H9 (cell line): ENCODE results near the gene CCDC27. TPM values are rescaled to one million over a fixed set of nuclear protein-coding genes. Genes with fewer than 3 reads are reported as not detected.

Experiments
- DNase-seq: peaks from one replicate; pipeline ENCODE4 v3.0.0-alpha.2; 2017
- H2AFZ ChIP-seq: one replicate; pipeline ENCODE4 v1.6.1; 2013; ENCODE audit warnings: mild to moderate bottlenecking, low read length, control low read depth, moderate library complexity
- H2AK5ac ChIP-seq: 2 replicates; pipeline ENCODE4 v1.6.1; 2013; ENCODE audit warnings: low read length, control low read depth, mixed read lengths; ENCODE audit not compliant: insufficient read length
- H2BK120ac ChIP-seq: one replicate; pipeline ENCODE4 v1.6.1; 2013; ENCODE audit warnings: low read depth, mild to moderate bottlenecking, low read length, control low read depth, inconsistent platforms; ENCODE audit not compliant: poor library complexity, severe bottlenecking
- H2BK12ac ChIP-seq: 2 replicates; pipeline ENCODE4 v1.6.1; 2013; ENCODE audit warnings: low read length, control low read depth, mixed read lengths, low read depth; ENCODE audit not compliant: insufficient read length
- H2BK15ac ChIP-seq: 2 replicates; pipeline ENCODE4 v1.6.1; 2013; ENCODE audit warnings: low read depth, low read length, control low read depth
- H2BK20ac ChIP-seq: one replicate; pipeline ENCODE4 v1.6.1; 2013; ENCODE audit warnings: low read depth, mild to moderate bottlenecking, low read length, control low read depth, inconsistent platforms; ENCODE audit not compliant: poor library complexity, severe bottlenecking
- H2BK5ac ChIP-seq: 2 replicates; pipeline ENCODE4 v1.6.1; 2013; ENCODE audit warnings: low read length, control low read depth, mixed read lengths; ENCODE audit not compliant: insufficient read length
- H3K14ac ChIP-seq: 2 replicates; pipeline ENCODE4 v1.6.1; 2013; ENCODE audit warnings: low read length, control low read depth; ENCODE audit not compliant: insufficient read depth
- H3K18ac ChIP-seq: 2 replicates; pipeline ENCODE4 v1.6.1; 2013; ENCODE audit warnings: low read depth, mild to moderate bottlenecking, mixed read lengths, low read length, control low read depth; ENCODE audit not compliant: insufficient read length
- H3K23ac ChIP-seq: 2 replicates; pipeline ENCODE4 v1.6.1; 2013; ENCODE audit warnings: low read length, control low read depth, mixed read lengths, low read depth; ENCODE audit not compliant: insufficient read length
- H3K23me2 ChIP-seq: 2 replicates; pipeline ENCODE4 v1.6.1; 2013; ENCODE audit warnings: low read depth, mild to moderate bottlenecking, mixed read lengths, low read length, control low read depth; ENCODE audit not compliant: insufficient read length, poor library complexity, severe bottlenecking
- H3K27ac ChIP-seq: 2 replicates; pipeline ENCODE4 v1.5.1; 2013; ENCODE audit warnings: low read length, control low read depth, mixed read lengths, low read depth; ENCODE audit not compliant: insufficient read length
- H3K27me3 ChIP-seq: 2 replicates; pipeline ENCODE4 v1.6.1; 2013; ENCODE audit warnings: low read length, control low read depth, inconsistent platforms; ENCODE audit not compliant: insufficient read depth
- H3K4ac ChIP-seq: 2 replicates; pipeline ENCODE4 v1.6.1; 2013; ENCODE audit warnings: low read depth, mild to moderate bottlenecking, control low read depth, inconsistent platforms, low read length, moderate library complexity
- H3K4me1 ChIP-seq: 2 replicates; pipeline ENCODE4 v1.6.1; 2013; ENCODE audit warnings: low read length, control low read depth, inconsistent platforms; ENCODE audit not compliant: insufficient read depth
- H3K4me2 ChIP-seq: 2 replicates; pipeline ENCODE4 v1.6.1; 2013; ENCODE audit warnings: low read length, control low read depth, mixed read lengths; ENCODE audit not compliant: insufficient read length, insufficient read depth
- H3K56ac ChIP-seq: 2 replicates; pipeline ENCODE4 v1.6.1; 2013; ENCODE audit warnings: low read depth, mild to moderate bottlenecking, mixed read lengths, low read length, control low read depth; ENCODE audit not compliant: insufficient read length
- H3K79me1 ChIP-seq: 2 replicates; pipeline ENCODE4 v1.6.1; 2013; ENCODE audit warnings: low read depth, mild to moderate bottlenecking, moderate library complexity, low read length, control low read depth, inconsistent platforms; ENCODE audit not compliant: insufficient read depth, poor library complexity, severe bottlenecking
- H3K79me2 ChIP-seq: 2 replicates; pipeline ENCODE4 v1.6.1; 2013; ENCODE audit warnings: low read length, control low read depth, inconsistent platforms; ENCODE audit not compliant: insufficient read depth
- H3K9ac ChIP-seq: 2 replicates; pipeline ENCODE4 v1.6.1; 2013; ENCODE audit warnings: low read length, control low read depth, mixed read lengths; ENCODE audit not compliant: insufficient read length; ENCODE audit errors: extremely low read depth
- H3K9me3 ChIP-seq: one replicate; pipeline ENCODE4 v1.6.1; 2013; ENCODE audit warnings: low read depth, low read length, inconsistent platforms; ENCODE audit not compliant: control insufficient read depth
- H3T11ph ChIP-seq: one replicate; pipeline ENCODE4 v1.6.1; 2013; ENCODE audit warnings: mild to moderate bottlenecking, low read length, control low read depth, inconsistent platforms
- H4K20me1 ChIP-seq: one replicate; pipeline ENCODE4 v1.6.1; 2013; ENCODE audit not compliant: control insufficient read depth, insufficient read length, insufficient read depth
- H4K5ac ChIP-seq: 2 replicates; pipeline ENCODE4 v1.6.1; 2013; ENCODE audit warnings: low read depth, mild to moderate bottlenecking, mixed read lengths, low read length, control low read depth; ENCODE audit not compliant: insufficient read length
- H4K8ac ChIP-seq: replicated peaks from 2 replicates; pipeline ENCODE4 v1.6.1; 2013; ENCODE audit warnings: low read length, control low read depth, mixed read lengths, low read depth; ENCODE audit not compliant: insufficient read length
- H4K91ac ChIP-seq: 2 replicates; pipeline ENCODE4 v1.6.1; 2013; ENCODE audit warnings: low read depth, mild to moderate bottlenecking, moderate library complexity, mixed read lengths, low read length, control low read depth; ENCODE audit not compliant: insufficient read length
- H3K27ac Mint-ChIP-seq, 3 experiments: 2 replicates in 2 of 3; 3 replicates in 1 of 3; pipeline ENCODE4 v1.8.0; 2020 to 2021; ENCODE audit warnings: mixed read lengths in 3 of 3, mild to moderate bottlenecking in 1 of 3, moderate library complexity in 1 of 3
- H3K27me3 Mint-ChIP-seq: 2 replicates; pipeline ENCODE4 v1.8.0; 2021; ENCODE audit warnings: low read depth, mild to moderate bottlenecking, moderate library complexity, mixed read lengths
- H3K36me3 Mint-ChIP-seq, 3 experiments: 2 replicates in 2 of 3; 3 replicates in 1 of 3; pipeline ENCODE4 v1.8.0; 2020 to 2021; ENCODE audit warnings: low read depth in 3 of 3, mixed read lengths in 3 of 3; ENCODE audit not compliant: insufficient read depth in 1 of 3
- H3K4me1 Mint-ChIP-seq, 2 experiments: 2 replicates each; pipeline ENCODE4 v1.8.0; 2020; ENCODE audit warnings: mixed read lengths in 2 of 2
- H3K4me3 Mint-ChIP-seq, 2 experiments: 2 replicates in 1 of 2; 3 replicates in 1 of 2; pipeline ENCODE4 v1.8.0; 2020 to 2021; ENCODE audit warnings: mild to moderate bottlenecking in 2 of 2, mixed read lengths in 2 of 2, moderate library complexity in 1 of 2
- H3K9me3 Mint-ChIP-seq, 2 experiments: 2 replicates in 1 of 2; 3 replicates in 1 of 2; pipeline ENCODE4 v1.8.0; 2020; ENCODE audit warnings: mild to moderate bottlenecking in 2 of 2, mixed read lengths in 2 of 2, moderate library complexity in 1 of 2
- WGBS: extraction: QIAGEN DNeasy Blood & Tissue Kit; methylation state at CpG from one replicate; pipeline ENCODE4 v1.1.7; 2013; ENCODE audit warnings: missing lambda C conversion rate, low lambda C conversion rate, mixed read lengths; ENCODE audit not compliant: insufficient read length; ENCODE audit errors: extremely low coverage; 5-methylcytosine and 5-hydroxymethylcytosine counted together
- total RNA-seq: library from RNA; stranded (reverse); gene quantifications from 2 replicates; pipeline ENCODE4 v1.2.1, GENCODE V29; 2021
- TF ChIP-seq, protein P1 (sequence below): fragments of 200-600 bp; sonication (generic); conservative IDR thresholded peaks from 3 replicates; pipeline ENCODE4 v1.8.0; 2021; ENCODE audit warnings: antibody characterized with exemption, mild to moderate bottlenecking

Gene CCDC27
- total RNA-seq, 1 experiment from 2014 or later, result not detected

DNA sequence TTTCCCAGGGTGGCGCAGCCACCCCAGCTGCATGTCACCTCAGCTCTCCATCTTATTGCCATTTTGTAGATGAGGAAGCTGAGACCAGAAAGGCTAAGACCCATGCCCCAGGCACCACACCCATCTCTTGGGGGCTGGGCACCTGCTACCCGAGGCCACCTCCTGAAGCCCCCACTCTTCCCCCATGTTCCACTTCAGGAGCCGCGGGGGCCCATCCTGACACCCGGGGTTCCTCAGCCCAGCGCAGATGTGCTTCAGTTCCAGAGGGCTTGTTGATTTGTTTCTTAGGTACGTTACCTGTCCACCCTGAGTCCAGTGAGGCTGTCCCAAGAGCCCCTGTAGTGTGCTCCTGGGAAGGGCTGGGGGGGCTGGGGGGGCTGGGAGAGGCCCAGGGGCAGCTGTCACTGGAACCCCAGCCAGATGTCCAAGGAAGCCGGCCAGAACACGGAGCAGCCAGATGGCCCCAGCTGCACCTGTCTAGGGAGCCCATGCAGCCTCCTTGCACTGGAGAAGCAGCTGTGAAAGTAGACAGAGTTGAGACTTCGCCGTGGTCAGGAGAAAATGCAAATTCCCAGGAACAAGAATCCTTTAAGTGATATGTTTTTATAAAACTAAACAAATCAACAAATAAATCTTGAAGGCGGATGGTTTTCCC lies 17.1 kb upstream of the CCDC27 start:
- no peak overlapping the region for H2BK5ac ChIP-seq
- H3K56ac ChIP-seq, result no peak overlapping the region
- no peak overlapping the region for H4K91ac ChIP-seq
- H4K8ac ChIP-seq, result no peak overlapping the region
- no peak overlapping the region for H3K23ac ChIP-seq
- DNase-seq, result no peak
- H3K27ac ChIP-seq, result no peak overlapping the region
- no peak overlapping the region for H3K9ac ChIP-seq
- no peak overlapping the region for H3K18ac ChIP-seq
- no peaks in the 10 kb centered on the region for H3K9me3 ChIP-seq
- H3K36me3 Mint-ChIP-seq, result peaks cover 6 to 18% (median 10%) of the 10 kb centered on the region in 3 experiments; a peak in 5 of 7 replicates
- no peak overlapping the region for H3K27ac Mint-ChIP-seq
- H2BK20ac ChIP-seq, result no peak overlapping the region
- H3K4me3 Mint-ChIP-seq, result no peak overlapping the region
- peaks cover 0 to 13% of the 10 kb centered on the region in 2 experiments; a peak in 2 of 4 replicates for H3K4me1 Mint-ChIP-seq
- no peaks in the 10 kb centered on the region for H3K9me3 Mint-ChIP-seq
- TF ChIP-seq, protein P1, sequence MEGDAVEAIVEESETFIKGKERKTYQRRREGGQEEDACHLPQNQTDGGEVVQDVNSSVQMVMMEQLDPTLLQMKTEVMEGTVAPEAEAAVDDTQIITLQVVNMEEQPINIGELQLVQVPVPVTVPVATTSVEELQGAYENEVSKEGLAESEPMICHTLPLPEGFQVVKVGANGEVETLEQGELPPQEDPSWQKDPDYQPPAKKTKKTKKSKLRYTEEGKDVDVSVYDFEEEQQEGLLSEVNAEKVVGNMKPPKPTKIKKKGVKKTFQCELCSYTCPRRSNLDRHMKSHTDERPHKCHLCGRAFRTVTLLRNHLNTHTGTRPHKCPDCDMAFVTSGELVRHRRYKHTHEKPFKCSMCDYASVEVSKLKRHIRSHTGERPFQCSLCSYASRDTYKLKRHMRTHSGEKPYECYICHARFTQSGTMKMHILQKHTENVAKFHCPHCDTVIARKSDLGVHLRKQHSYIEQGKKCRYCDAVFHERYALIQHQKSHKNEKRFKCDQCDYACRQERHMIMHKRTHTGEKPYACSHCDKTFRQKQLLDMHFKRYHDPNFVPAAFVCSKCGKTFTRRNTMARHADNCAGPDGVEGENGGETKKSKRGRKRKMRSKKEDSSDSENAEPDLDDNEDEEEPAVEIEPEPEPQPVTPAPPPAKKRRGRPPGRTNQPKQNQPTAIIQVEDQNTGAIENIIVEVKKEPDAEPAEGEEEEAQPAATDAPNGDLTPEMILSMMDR, result no peak
- WGBS, result no CpG with 5 or more reads among the region's 12 CpGs
- H4K5ac ChIP-seq, result no peak overlapping the region
- H3K79me1 ChIP-seq, result no peaks in the 10 kb centered on the region
- no peak overlapping the region for H3K14ac ChIP-seq
- H2AK5ac ChIP-seq, result no peak overlapping the region
- H2BK120ac ChIP-seq, result no peak overlapping the region
- H3K4me2 ChIP-seq, result no peak overlapping the region
- no peaks in the 10 kb centered on the region for H3K23me2 ChIP-seq
- no peak overlapping the region for H2AFZ ChIP-seq
- H3K79me2 ChIP-seq, result no peaks in the 10 kb centered on the region
- no peaks in the 10 kb centered on the region for H3K27me3 Mint-ChIP-seq
- no peak overlapping the region for H2BK15ac ChIP-seq
- H3K4ac ChIP-seq, result no peak overlapping the region
- H3K4me1 ChIP-seq, result no peaks in the 10 kb centered on the region
- no peak overlapping the region for H3T11ph ChIP-seq
- no peaks in the 10 kb centered on the region for H3K27me3 ChIP-seq
- H2BK12ac ChIP-seq, result no peak overlapping the region
- no peaks in the 10 kb centered on the region for H4K20me1 ChIP-seq
